Liver (tissue), 9 donors: ENCODE results near the gene CDC5L. TPM values are rescaled to one million over a fixed set of nuclear protein-coding genes. Genes with fewer than 3 reads are reported as not detected.

Experiments
- DNase-seq: peaks from one replicate; pipeline ENCODE4 v3.0.0-alpha.2; 2017; ENCODE audit warnings: low spot score
- H3K27ac ChIP-seq, 2 donors: one replicate each; pipeline ENCODE4 v1.7.0; 2013; ENCODE audit warnings: inconsistent platforms in 2 of 2, low read length in 2 of 2, control low read depth in 1 of 2, low read depth in 1 of 2, mild to moderate bottlenecking in 1 of 2
- H3K27me3 ChIP-seq, 4 donors: one replicate each; pipeline versions ENCODE4 v1.6.1 to v1.7.0; 2013; ENCODE audit warnings: low read length in 3 of 4, inconsistent platforms in 1 of 4, mild to moderate bottlenecking in 1 of 4, moderate library complexity in 1 of 4; ENCODE audit not compliant: control insufficient read depth in 4 of 4, insufficient read depth in 4 of 4
- H3K36me3 ChIP-seq, 4 donors: one replicate each; pipeline versions ENCODE4 v1.6.1 to v1.7.0; 2013; ENCODE audit warnings: low read length in 3 of 4, mild to moderate bottlenecking in 3 of 4, low read depth in 1 of 4, moderate library complexity in 1 of 4; ENCODE audit not compliant: control insufficient read depth in 4 of 4, insufficient read depth in 3 of 4
- H3K4me1 ChIP-seq, 4 donors: one replicate each; pipeline versions ENCODE4 v1.6.1 to v1.7.0; 2013; ENCODE audit warnings: low read length in 3 of 4, mild to moderate bottlenecking in 3 of 4, moderate library complexity in 1 of 4; ENCODE audit not compliant: control insufficient read depth in 4 of 4, insufficient read depth in 4 of 4
- H3K4me3 ChIP-seq, 3 donors: one replicate each; pipeline versions ENCODE4 v1.6.1 to v1.7.0; 2013; ENCODE audit warnings: low read length in 3 of 3, control low read depth in 1 of 3, low read depth in 1 of 3, mild to moderate bottlenecking in 1 of 3
- H3K9ac ChIP-seq, 2 donors: one replicate each; pipeline ENCODE4 v1.7.0; 2013; ENCODE audit warnings: low read length in 2 of 2, mild to moderate bottlenecking in 2 of 2, moderate library complexity in 2 of 2, control low read depth in 1 of 2, low read depth in 1 of 2
- H3K9me3 ChIP-seq, 4 donors: one replicate each; pipeline versions ENCODE4 v1.6.1 to v1.7.0; 2013; ENCODE audit warnings: low read length in 3 of 4; ENCODE audit not compliant: control insufficient read depth in 4 of 4
- CTCF ChIP-seq: fragments of 150-350 bp; IDR thresholded peaks from 2 replicates; pipeline ENCODE4 v1.5.1; 2017; ENCODE audit warnings: improper control_type of control experiment, low read depth, low read length; ENCODE audit not compliant: missing input control
- EGR1 ChIP-seq, 2 donors: IDR thresholded peaks; 2 replicates each; pipeline ENCODE4 v1.6.1; 2016 to 2018; ENCODE audit warnings: antibody characterized with exemption in 2 of 2, low read depth in 2 of 2
- FOXA1 ChIP-seq: IDR thresholded peaks from 2 replicates; pipeline ENCODE4 v1.6.1; 2016; ENCODE audit warnings: antibody characterized with exemption
- FOXA2 ChIP-seq: IDR thresholded peaks from 2 replicates; pipeline ENCODE4 v1.6.1; 2016; ENCODE audit warnings: antibody characterized with exemption
- GABPA ChIP-seq, 2 donors: IDR thresholded peaks in 1 of 2; conservative IDR thresholded peaks in 1 of 2; 2 replicates each; pipeline ENCODE4 v1.6.1; 2016; ENCODE audit warnings: antibody characterized with exemption in 2 of 2, mild to moderate bottlenecking in 1 of 2, moderate library complexity in 1 of 2
- HNF4A ChIP-seq, 2 donors: conservative IDR thresholded peaks; 2 replicates each; pipeline ENCODE4 v1.6.1; 2016; ENCODE audit warnings: antibody characterized with exemption in 2 of 2, mild to moderate bottlenecking in 2 of 2
- HNF4G ChIP-seq: IDR thresholded peaks from 2 replicates; pipeline ENCODE4 v1.6.1; 2016; ENCODE audit warnings: antibody characterized with exemption
- JUND ChIP-seq, 2 donors: IDR thresholded peaks; 2 replicates each; pipeline ENCODE4 v1.6.1; 2016; ENCODE audit warnings: antibody characterized with exemption in 2 of 2
- MAX ChIP-seq: IDR thresholded peaks from 2 replicates; pipeline ENCODE4 v1.6.1; 2016; ENCODE audit warnings: antibody characterized with exemption
- NR2F2 ChIP-seq: IDR thresholded peaks from 2 replicates; pipeline ENCODE4 v1.6.1; 2016; ENCODE audit warnings: antibody characterized with exemption
- RAD21 ChIP-seq, 2 donors: IDR thresholded peaks; 2 replicates each; pipeline ENCODE4 v1.6.1; 2016; ENCODE audit warnings: antibody characterized with exemption in 2 of 2, mild to moderate bottlenecking in 2 of 2
- RXRA ChIP-seq, 2 donors: IDR thresholded peaks; 2 replicates each; pipeline ENCODE4 v1.6.1; 2017 to 2018; ENCODE audit warnings: antibody characterized with exemption in 2 of 2, mild to moderate bottlenecking in 1 of 2
- SP1 ChIP-seq: IDR thresholded peaks from 2 replicates; pipeline ENCODE4 v1.6.1; 2018; ENCODE audit warnings: antibody characterized with exemption, mild to moderate bottlenecking
- TAF1 ChIP-seq: conservative IDR thresholded peaks from 2 replicates; pipeline ENCODE4 v1.6.1; 2016; ENCODE audit warnings: antibody characterized with exemption, mild to moderate bottlenecking
- YY1 ChIP-seq: IDR thresholded peaks from 2 replicates; pipeline ENCODE4 v1.6.1; 2016; ENCODE audit warnings: antibody characterized with exemption, mild to moderate bottlenecking
- WGBS: extraction: QIAGEN DNeasy Blood & Tissue Kit; methylation state at CpG from one replicate; pipeline ENCODE4 v1.1.7; 2013; 5-methylcytosine and 5-hydroxymethylcytosine counted together
- polyA plus RNA-seq, 2 donors: library from polyadenylated mRNA; stranded (reverse) in 1 of 2; unstranded in 1 of 2; fragments of 200-250 nt in 1 of 2; fragments of >200 nt in 1 of 2; fragmentation: Nextera tagmentation in 1 of 2; extraction: Ambion mirVana in 1 of 2; gene quantifications; one replicate each; pipeline versions ENCODE4 v1.2.1 to v1.2.3, GENCODE V29; 2013 to 2015
- total RNA-seq, 2 donors: library from RNA; depleted of rRNA; stranded (reverse); fragments of >200 nt; gene quantifications; one replicate each; pipeline ENCODE4 v1.2.3, GENCODE V29; 2014
- TF ChIP-seq, protein P1 (sequence below): IDR thresholded peaks from 2 replicates; pipeline ENCODE4 v1.6.1; 2016; ENCODE audit warnings: antibody characterized with exemption, mild to moderate bottlenecking
- TF ChIP-seq, protein P2 (sequence below): IDR thresholded peaks from 2 replicates; pipeline ENCODE4 v1.6.1; 2016; ENCODE audit warnings: antibody characterized with exemption
- TF ChIP-seq, protein P3 (sequence below): IDR thresholded peaks from 2 replicates; pipeline ENCODE4 v1.6.1; 2016; ENCODE audit warnings: antibody characterized with exemption
- donor health status: healthy.
- donor health status: healthy.
- donor health status: healthy.
- donor health status: healthy.
- donor health status: healthy.

CDC5L gene
- total and polyA plus RNA-seq, 4 donors: 5.4 to 12.3 (median 11.0) TPM

GRCh38 chr6:44397424-44398164, 10.1 kb downstream of the CDC5L start:
- no peak for DNase-seq
- WGBS: 86% methylated on average over 1 of the region's 1 CpG
- Histone ChIP-seq H3K27me3 (no peaks in the 10 kb centered on the region), H3K9me3 (no peaks in the 10 kb centered on the region), H3K4me3 (no peak overlapping the region), H3K36me3 (peaks cover 3 to 49% (median 38%) of the 10 kb centered on the region in 4 donors), H3K4me1 (peaks cover 3 to 53% (median 33%) of the 10 kb centered on the region in 4 donors), H3K9ac (no peak overlapping the region), H3K27ac (peak overlapping the region in 1 of 2 donors; percentile 18)
- TF ChIP-seq RXRA (IDR thresholded peaks at IDR 0.05) (no peak), SP1 (no peak), FOXA1 (no peak), RAD21 (IDR thresholded peaks at IDR 0.05) (no peak), EGR1 (IDR thresholded peaks at IDR 0.05; ENCODE audit: low read depth in 2 of 2) (no peak), NR2F2 (no peak), TAF1 (no peak), JUND (IDR thresholded peaks at IDR 0.05) (no peak), FOXA2 (no peak), HNF4G (no peak), MAX (no peak), HNF4A (conservative IDR thresholded peaks at IDR 0.05) (no peak)
- TF ChIP-seq, protein P1, sequence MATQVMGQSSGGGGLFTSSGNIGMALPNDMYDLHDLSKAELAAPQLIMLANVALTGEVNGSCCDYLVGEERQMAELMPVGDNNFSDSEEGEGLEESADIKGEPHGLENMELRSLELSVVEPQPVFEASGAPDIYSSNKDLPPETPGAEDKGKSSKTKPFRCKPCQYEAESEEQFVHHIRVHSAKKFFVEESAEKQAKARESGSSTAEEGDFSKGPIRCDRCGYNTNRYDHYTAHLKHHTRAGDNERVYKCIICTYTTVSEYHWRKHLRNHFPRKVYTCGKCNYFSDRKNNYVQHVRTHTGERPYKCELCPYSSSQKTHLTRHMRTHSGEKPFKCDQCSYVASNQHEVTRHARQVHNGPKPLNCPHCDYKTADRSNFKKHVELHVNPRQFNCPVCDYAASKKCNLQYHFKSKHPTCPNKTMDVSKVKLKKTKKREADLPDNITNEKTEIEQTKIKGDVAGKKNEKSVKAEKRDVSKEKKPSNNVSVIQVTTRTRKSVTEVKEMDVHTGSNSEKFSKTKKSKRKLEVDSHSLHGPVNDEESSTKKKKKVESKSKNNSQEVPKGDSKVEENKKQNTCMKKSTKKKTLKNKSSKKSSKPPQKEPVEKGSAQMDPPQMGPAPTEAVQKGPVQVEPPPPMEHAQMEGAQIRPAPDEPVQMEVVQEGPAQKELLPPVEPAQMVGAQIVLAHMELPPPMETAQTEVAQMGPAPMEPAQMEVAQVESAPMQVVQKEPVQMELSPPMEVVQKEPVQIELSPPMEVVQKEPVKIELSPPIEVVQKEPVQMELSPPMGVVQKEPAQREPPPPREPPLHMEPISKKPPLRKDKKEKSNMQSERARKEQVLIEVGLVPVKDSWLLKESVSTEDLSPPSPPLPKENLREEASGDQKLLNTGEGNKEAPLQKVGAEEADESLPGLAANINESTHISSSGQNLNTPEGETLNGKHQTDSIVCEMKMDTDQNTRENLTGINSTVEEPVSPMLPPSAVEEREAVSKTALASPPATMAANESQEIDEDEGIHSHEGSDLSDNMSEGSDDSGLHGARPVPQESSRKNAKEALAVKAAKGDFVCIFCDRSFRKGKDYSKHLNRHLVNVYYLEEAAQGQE: no peak
- TF ChIP-seq, protein P2, sequence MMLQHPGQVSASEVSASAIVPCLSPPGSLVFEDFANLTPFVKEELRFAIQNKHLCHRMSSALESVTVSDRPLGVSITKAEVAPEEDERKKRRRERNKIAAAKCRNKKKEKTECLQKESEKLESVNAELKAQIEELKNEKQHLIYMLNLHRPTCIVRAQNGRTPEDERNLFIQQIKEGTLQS: no peak

- no peak overlapping the region for H3K9ac ChIP-seq
- H3K36me3 ChIP-seq: peaks cover 3 to 43% (median 28%) of the 10 kb centered on the region in 4 donors
- WGBS: 74% methylated on average over 2 of the region's 2 CpGs
Observed at GRCh38 chr6:44399991-44400390, 12.5 kb downstream of the CDC5L start.

More at GRCh38 chr6:44399991-44400390, 12.5 kb downstream of the CDC5L start:
- no peak overlapping the region for H3K4me3 ChIP-seq
- H3K9me3 ChIP-seq: no peaks in the 10 kb centered on the region
- H3K27ac ChIP-seq: no peak overlapping the region
- H3K4me1 ChIP-seq: peaks cover 3 to 55% (median 33%) of the 10 kb centered on the region in 4 donors
- H3K27me3 ChIP-seq: no peaks in the 10 kb centered on the region
- TF ChIP-seq TAF1 (no peak), NR2F2 (no peak), RAD21 (IDR thresholded peaks at IDR 0.05) (no peak), GABPA (IDR thresholded peaks at IDR 0.05 in 1 of 2, conservative IDR thresholded peaks at IDR 0.05 in 1 of 2) (no peak), YY1 (no peak), FOXA1 (no peak), JUND (IDR thresholded peaks at IDR 0.05) (no peak), EGR1 (IDR thresholded peaks at IDR 0.05; ENCODE audit: low read depth in 2 of 2) (no peak), HNF4G (no peak), SP1 (no peak), CTCF (no peak), MAX (no peak), FOXA2 (no peak), HNF4A (conservative IDR thresholded peaks at IDR 0.05) (no peak), RXRA (IDR thresholded peaks at IDR 0.05) (no peak)
- TF ChIP-seq, protein P3, sequence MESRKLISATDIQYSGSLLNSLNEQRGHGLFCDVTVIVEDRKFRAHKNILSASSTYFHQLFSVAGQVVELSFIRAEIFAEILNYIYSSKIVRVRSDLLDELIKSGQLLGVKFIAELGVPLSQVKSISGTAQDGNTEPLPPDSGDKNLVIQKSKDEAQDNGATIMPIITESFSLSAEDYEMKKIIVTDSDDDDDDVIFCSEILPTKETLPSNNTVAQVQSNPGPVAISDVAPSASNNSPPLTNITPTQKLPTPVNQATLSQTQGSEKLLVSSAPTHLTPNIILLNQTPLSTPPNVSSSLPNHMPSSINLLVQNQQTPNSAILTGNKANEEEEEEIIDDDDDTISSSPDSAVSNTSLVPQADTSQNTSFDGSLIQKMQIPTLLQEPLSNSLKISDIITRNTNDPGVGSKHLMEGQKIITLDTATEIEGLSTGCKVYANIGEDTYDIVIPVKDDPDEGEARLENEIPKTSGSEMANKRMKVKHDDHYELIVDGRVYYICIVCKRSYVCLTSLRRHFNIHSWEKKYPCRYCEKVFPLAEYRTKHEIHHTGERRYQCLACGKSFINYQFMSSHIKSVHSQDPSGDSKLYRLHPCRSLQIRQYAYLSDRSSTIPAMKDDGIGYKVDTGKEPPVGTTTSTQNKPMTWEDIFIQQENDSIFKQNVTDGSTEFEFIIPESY: no peak
- TF ChIP-seq, protein P1: no peak
- TF ChIP-seq, protein P2: no peak
- DNase-seq: no peak
